ENCODE measurements around the gene CELA2B. TPM values are rescaled to one million over a fixed set of nuclear protein-coding genes. Genes with fewer than 3 reads are reported as not detected.

The CELA2B gene
- total RNA-seq, 4 donors from 2014 or later = not detected

DNA sequence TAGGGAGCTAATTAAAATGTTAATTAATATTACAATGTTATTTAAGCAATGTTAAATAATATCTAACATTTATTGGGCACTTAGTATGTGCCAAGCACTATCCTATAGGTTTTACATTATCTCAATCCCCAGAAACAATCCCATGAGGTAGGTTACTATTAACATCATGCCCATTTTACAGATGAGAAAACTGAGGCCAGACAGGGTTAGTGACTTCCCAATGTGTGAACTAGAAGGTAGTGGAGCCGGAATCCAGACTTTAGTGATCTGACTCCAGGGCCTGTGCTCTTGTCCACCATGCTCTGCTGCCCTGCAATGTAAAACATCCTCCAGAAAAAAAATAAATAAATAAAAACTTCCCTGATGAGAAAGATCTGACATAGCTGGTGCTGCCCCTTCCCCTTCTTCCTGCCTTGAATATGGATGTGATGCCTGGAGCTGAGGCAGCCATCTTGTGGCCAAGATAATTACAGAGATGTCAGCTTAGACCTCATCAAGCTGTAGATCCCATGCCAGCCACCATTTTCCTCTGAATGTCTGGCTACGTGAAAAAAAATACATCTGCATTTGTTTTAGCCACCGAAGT is 26.9 kb upstream of the CELA2B start:
- H3K9me3 ChIP-seq = no peaks in the 10 kb centered on the region
- TF ChIP-seq POLR2A (IDR thresholded peaks at IDR 0.05) = no peak
- TF ChIP-seq, protein P1, sequence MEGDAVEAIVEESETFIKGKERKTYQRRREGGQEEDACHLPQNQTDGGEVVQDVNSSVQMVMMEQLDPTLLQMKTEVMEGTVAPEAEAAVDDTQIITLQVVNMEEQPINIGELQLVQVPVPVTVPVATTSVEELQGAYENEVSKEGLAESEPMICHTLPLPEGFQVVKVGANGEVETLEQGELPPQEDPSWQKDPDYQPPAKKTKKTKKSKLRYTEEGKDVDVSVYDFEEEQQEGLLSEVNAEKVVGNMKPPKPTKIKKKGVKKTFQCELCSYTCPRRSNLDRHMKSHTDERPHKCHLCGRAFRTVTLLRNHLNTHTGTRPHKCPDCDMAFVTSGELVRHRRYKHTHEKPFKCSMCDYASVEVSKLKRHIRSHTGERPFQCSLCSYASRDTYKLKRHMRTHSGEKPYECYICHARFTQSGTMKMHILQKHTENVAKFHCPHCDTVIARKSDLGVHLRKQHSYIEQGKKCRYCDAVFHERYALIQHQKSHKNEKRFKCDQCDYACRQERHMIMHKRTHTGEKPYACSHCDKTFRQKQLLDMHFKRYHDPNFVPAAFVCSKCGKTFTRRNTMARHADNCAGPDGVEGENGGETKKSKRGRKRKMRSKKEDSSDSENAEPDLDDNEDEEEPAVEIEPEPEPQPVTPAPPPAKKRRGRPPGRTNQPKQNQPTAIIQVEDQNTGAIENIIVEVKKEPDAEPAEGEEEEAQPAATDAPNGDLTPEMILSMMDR (IDR thresholded peaks at IDR 0.05) = no peak
- DNase-seq = no peak
- H3K27ac ChIP-seq = no peak overlapping the region
- H3K27me3 ChIP-seq = no peaks in the 10 kb centered on the region
- H3K4me3 ChIP-seq = no peak overlapping the region
- H3K4me1 ChIP-seq = no peaks in the 10 kb centered on the region
- no peaks in the 10 kb centered on the region for H3K36me3 ChIP-seq

- Histone ChIP-seq H3K9me3 (no peaks in the 10 kb centered on the region), H3K4me3 (no peak overlapping the region), H3K4me1 (no peaks in the 10 kb centered on the region), H3K36me3 (no peaks in the 10 kb centered on the region), H3K27me3 (no peaks in the 10 kb centered on the region), H3K27ac (no peak overlapping the region)
- TF ChIP-seq, protein P1 (IDR thresholded peaks at IDR 0.05) = no peak
- TF ChIP-seq POLR2A (IDR thresholded peaks at IDR 0.05) = no peak
- no peak for DNase-seq
Measured at GRCh38 chr1:15449567-15449966, 26.3 kb upstream of the CELA2B start.

GRCh38 chr1:15451014-15451722 is 24.7 kb upstream of the CELA2B start:
- no peak for TF ChIP-seq POLR2A (IDR thresholded peaks at IDR 0.05)
- TF ChIP-seq, protein P1 (IDR thresholded peaks at IDR 0.05) = no peak
- no peak for DNase-seq
- H3K36me3 ChIP-seq = no peaks in the 10 kb centered on the region
- H3K4me3 ChIP-seq = no peak overlapping the region
- H3K27ac ChIP-seq = no peak overlapping the region
- no peaks in the 10 kb centered on the region for H3K4me1 ChIP-seq
- H3K9me3 ChIP-seq = no peaks in the 10 kb centered on the region
- no peaks in the 10 kb centered on the region for H3K27me3 ChIP-seq

DNA sequence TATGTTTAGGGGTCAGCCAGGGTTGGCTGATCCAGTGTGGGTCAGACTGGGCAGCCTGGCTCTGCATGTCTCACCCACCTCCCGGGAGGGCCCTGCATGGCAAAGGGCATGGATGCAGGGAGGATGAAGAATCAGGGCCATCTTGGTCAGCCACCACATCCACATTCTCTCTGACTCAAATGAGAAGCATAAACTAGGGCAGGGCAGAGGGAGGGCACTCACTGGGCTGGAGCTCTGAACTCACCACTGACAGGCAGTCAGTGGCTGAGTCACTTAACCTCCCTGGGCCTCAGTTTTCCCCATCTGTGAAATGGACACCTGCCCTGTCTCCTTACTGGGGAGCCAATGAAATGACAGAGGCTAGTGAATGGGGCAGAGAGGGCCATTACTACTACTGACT is 23.7 kb upstream of the CELA2B start:
- Histone ChIP-seq H3K27ac (no peak overlapping the region), H3K4me1 (no peaks in the 10 kb centered on the region), H3K9me3 (no peaks in the 10 kb centered on the region), H3K27me3 (no peaks in the 10 kb centered on the region), H3K36me3 (no peaks in the 10 kb centered on the region), H3K4me3 (no peak overlapping the region)
- TF ChIP-seq POLR2A (IDR thresholded peaks at IDR 0.05) = no peak
- TF ChIP-seq, protein P1 (IDR thresholded peaks at IDR 0.05) = no peak
- DNase-seq = no peak

DNA sequence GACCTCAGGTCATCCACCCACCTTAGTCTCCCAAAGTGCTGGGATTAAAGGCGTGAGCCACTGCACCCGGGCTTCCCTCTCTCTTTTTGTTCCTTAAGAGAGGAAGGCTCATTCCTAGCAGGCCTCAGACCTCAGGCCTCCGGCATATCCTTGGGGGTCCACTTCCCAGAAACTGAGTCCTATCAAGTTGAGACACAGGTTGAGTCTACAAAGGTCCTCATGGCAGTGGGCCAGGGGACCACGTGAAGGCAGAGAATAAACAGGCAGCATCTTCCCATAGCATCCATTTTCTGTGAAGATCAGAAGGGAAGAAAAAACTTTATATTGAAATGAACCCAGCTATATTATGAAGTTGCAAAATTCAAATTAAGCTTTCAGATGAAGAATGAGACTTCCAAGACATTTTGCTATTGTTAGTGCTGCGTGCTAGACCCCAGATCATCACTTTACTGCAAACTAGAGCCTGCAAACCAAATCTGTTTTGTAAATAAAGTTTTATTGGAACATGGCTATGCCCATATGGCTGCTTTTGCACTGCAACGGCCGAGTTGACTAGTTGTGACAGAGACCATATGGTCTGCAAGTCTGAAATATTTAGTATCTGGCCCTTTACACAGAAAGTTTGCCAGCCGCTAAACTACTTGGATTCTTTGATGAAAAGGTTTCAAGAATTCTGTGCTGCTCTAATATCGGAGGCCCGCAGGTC is 22.9 kb upstream of the CELA2B start:
- no peak for TF ChIP-seq POLR2A (IDR thresholded peaks at IDR 0.05)
- TF ChIP-seq, protein P1 (IDR thresholded peaks at IDR 0.05) = no peak
- Histone ChIP-seq H3K4me3 (no peak overlapping the region), H3K27ac (no peak overlapping the region), H3K9me3 (no peaks in the 10 kb centered on the region), H3K36me3 (no peaks in the 10 kb centered on the region), H3K4me1 (no peaks in the 10 kb centered on the region), H3K27me3 (no peaks in the 10 kb centered on the region)
- DNase-seq = no peak
